Naive B cell (primary cell): ENCODE data around the gene CCDC38. TPM values are rescaled to one million over a fixed set of nuclear protein-coding genes. Genes with fewer than 3 reads are reported as not detected.
"Not testable (repeated sequence)": the region's sequence is repeated elsewhere in the genome, so short reads cannot be mapped to it uniquely, and the experiment has no call there.

Experiments used
- ATAC-seq, 2 donors: fragments of 150-1000 bp; cut with Tn5 transposase; 2 replicates each; pipeline ENCODE4 v1.10.0; 2021; ENCODE audit warnings: low read depth in 2 of 2, mild to moderate bottlenecking in 2 of 2, moderate library complexity in 2 of 2
- DNase-seq: peaks from one replicate; pipeline ENCODE4 v3.0.0; 2022
- H3K27ac Mint-ChIP-seq, 6 donors: one replicate each; pipeline ENCODE4 v1.8.0; 2020 to 2022; ENCODE audit warnings: mild to moderate bottlenecking in 6 of 6, mixed read lengths in 6 of 6, moderate library complexity in 5 of 6, inconsistent platforms in 2 of 6
- H3K27me3 Mint-ChIP-seq, 3 donors: one replicate each; pipeline ENCODE4 v1.8.0; 2021 to 2022; ENCODE audit warnings: mixed read lengths in 3 of 3, mild to moderate bottlenecking in 1 of 3
- H3K36me3 Mint-ChIP-seq, 2 donors: one replicate each; pipeline ENCODE4 v1.8.0; 2020 to 2022; ENCODE audit warnings: mixed read lengths in 2 of 2, inconsistent platforms in 1 of 2, mild to moderate bottlenecking in 1 of 2
- H3K4me1 Mint-ChIP-seq, 3 donors: one replicate each; pipeline ENCODE4 v1.8.0; 2020 to 2022; ENCODE audit warnings: mixed read lengths in 3 of 3, inconsistent platforms in 1 of 3, mild to moderate bottlenecking in 1 of 3, moderate library complexity in 1 of 3
- H3K4me3 Mint-ChIP-seq, 8 donors: one replicate each; pipeline ENCODE4 v1.8.0; 2020 to 2022; ENCODE audit warnings: mild to moderate bottlenecking in 8 of 8, mixed read lengths in 8 of 8, moderate library complexity in 8 of 8, inconsistent platforms in 2 of 8
- H3K9me3 Mint-ChIP-seq, 7 donors: one replicate each; pipeline ENCODE4 v1.8.0; 2020 to 2022; ENCODE audit warnings: mixed read lengths in 7 of 7, mild to moderate bottlenecking in 5 of 7, inconsistent platforms in 2 of 7, moderate library complexity in 1 of 7
- polyA plus RNA-seq, 6 donors: library from polyadenylated mRNA; unstranded; fragments of 300-500 nt; fragmentation: Illumina TruSeq; gene quantifications; one replicate each; pipeline ENCODE4 v1.2.3, GENCODE V29; 2021; ENCODE audit warnings: low read depth in 6 of 6

Gene CCDC38
- polyA plus RNA-seq, 6 donors from 2014 or later = 0.12 TPM; not detected in 5

- DNase-seq (no peak), ATAC-seq (no peak)
- no peak overlapping the region for H3K4me3 Mint-ChIP-seq
- peaks cover 8 to 16% of the 10 kb centered on the region in 2 donors for H3K36me3 Mint-ChIP-seq
- H3K27me3 Mint-ChIP-seq = peaks cover 4 to 7% (median 5%) of the 10 kb centered on the region in 3 donors
- H3K4me1 Mint-ChIP-seq = peaks cover 5 to 9% (median 7%) of the 10 kb centered on the region in 3 donors
- H3K27ac Mint-ChIP-seq = peak overlapping the region in 2 of 6 donors; percentile 3 to 49
- no peaks in the 10 kb centered on the region for H3K9me3 Mint-ChIP-seq
Measured at GRCh38 chr12:95859947-95860850, 82.2 kb downstream of the CCDC38 start.

GRCh38 chr12:95859344-95859816, 83.0 kb downstream of the CCDC38 start:
- H3K27ac Mint-ChIP-seq = no peak overlapping the region
- H3K4me1 Mint-ChIP-seq = peaks cover 4 to 9% (median 5%) of the 10 kb centered on the region in 3 donors
- DNase-seq (no peak), ATAC-seq (peak in 1 of 2 donors; percentile 1)
- H3K36me3 Mint-ChIP-seq = peaks cover 8 to 16% of the 10 kb centered on the region in 2 donors
- peaks cover 7 to 11% (median 8%) of the 10 kb centered on the region in 3 donors for H3K27me3 Mint-ChIP-seq
- H3K9me3 Mint-ChIP-seq = no peaks in the 10 kb centered on the region
- no peak overlapping the region for H3K4me3 Mint-ChIP-seq

- peak within 1 kb of the TSS in 2 of 6 donors; percentile 3 to 14 for H3K27ac Mint-ChIP-seq
Measured at GRCh38 chr12:95858451-95859343, 83.7 kb downstream of the CCDC38 start, which contains the start of gene SNRPF. TSS of gene SNRPF (plus strand) at chr12:95858952. CDS start at chr12:95859074, 122 bp downstream.

GRCh38 chr12:95857799-95858198, 84.6 kb downstream of the CCDC38 start:
- Mint-ChIP-seq H3K27ac (peak overlapping the region in 3 of 6 donors; percentile 3 to 15 (median 14)), H3K27me3 (peaks cover 15 to 20% (median 16%) of the 10 kb centered on the region in 3 donors)

More at GRCh38 chr12:95858451-95859343, 83.7 kb downstream of the CCDC38 start, which contains the start of gene SNRPF:
- DNase-seq (peak; percentile 94), ATAC-seq (peak; percentile 96 to 98)
- H3K4me3 Mint-ChIP-seq = no peak within 1 kb of the TSS
- no peaks in the 10 kb centered on the region for H3K9me3 Mint-ChIP-seq
- peaks cover 6 to 15% of the 10 kb centered on the region in 2 donors for H3K36me3 Mint-ChIP-seq
- peaks cover 0 to 9% (median 4%) of the 10 kb centered on the region in 3 donors for H3K4me1 Mint-ChIP-seq
- peaks cover 10 to 16% (median 11%) of the 10 kb centered on the region in 3 donors for H3K27me3 Mint-ChIP-seq

GRCh38 chr12:95857156-95857555, 85.3 kb downstream of the CCDC38 start:
- peaks cover 0 to 4% of the 10 kb centered on the region in 2 donors for H3K36me3 Mint-ChIP-seq
- peak overlapping the region in 2 of 8 donors; percentile 10 to 34 for H3K4me3 Mint-ChIP-seq
- H3K4me1 Mint-ChIP-seq = peaks cover 0 to 4% (median 0%) of the 10 kb centered on the region in 3 donors
- no peak for DNase-seq
- peaks cover 19 to 25% (median 22%) of the 10 kb centered on the region in 3 donors for H3K27me3 Mint-ChIP-seq
- no peak for ATAC-seq
- H3K9me3 Mint-ChIP-seq = no peaks in the 10 kb centered on the region
- H3K27ac Mint-ChIP-seq = no peak overlapping the region

More at GRCh38 chr12:95857799-95858198, 84.6 kb downstream of the CCDC38 start:
- DNase-seq = no peak
- peaks cover 0 to 7% of the 10 kb centered on the region in 2 donors for H3K36me3 Mint-ChIP-seq
- no peak for ATAC-seq
- H3K4me1 Mint-ChIP-seq = peaks cover 0 to 4% (median 0%) of the 10 kb centered on the region in 3 donors
- no peak overlapping the region for H3K4me3 Mint-ChIP-seq
- H3K9me3 Mint-ChIP-seq = no peaks in the 10 kb centered on the region

GRCh38 chr12:95852133-95852532, 90.3 kb downstream of the CCDC38 start:
- Mint-ChIP-seq H3K27me3 (peaks cover 31 to 32% (median 31%) of the 10 kb centered on the region in 3 donors), H3K4me3 (no peak overlapping the region), H3K27ac (peak overlapping the region in 1 of 6 donors; percentile 86)

GRCh38 chr12:95851606-95852005, 90.8 kb downstream of the CCDC38 start:
- DNase-seq (no peak), ATAC-seq (no peak)
- Mint-ChIP-seq H3K9me3 (no peaks in the 10 kb centered on the region), H3K27me3 (peaks cover 34 to 36% (median 34%) of the 10 kb centered on the region in 3 donors), H3K4me3 (no peak overlapping the region), H3K4me1 (no peaks in the 10 kb centered on the region), H3K36me3 (no peaks in the 10 kb centered on the region), H3K27ac (no peak overlapping the region)

More at GRCh38 chr12:95852133-95852532, 90.3 kb downstream of the CCDC38 start:
- H3K36me3 Mint-ChIP-seq = no peaks in the 10 kb centered on the region
- ATAC-seq = no peak
- no peak for DNase-seq
- no peaks in the 10 kb centered on the region for H3K9me3 Mint-ChIP-seq
- no peaks in the 10 kb centered on the region for H3K4me1 Mint-ChIP-seq

- H3K27ac Mint-ChIP-seq = no peak overlapping the region
- DNase-seq = no peak
- no peaks in the 10 kb centered on the region for H3K4me1 Mint-ChIP-seq
- no peak for ATAC-seq
- H3K9me3 Mint-ChIP-seq = no peaks in the 10 kb centered on the region
- H3K27me3 Mint-ChIP-seq = peaks cover 34 to 45% (median 39%) of the 10 kb centered on the region in 3 donors
- no peaks in the 10 kb centered on the region for H3K36me3 Mint-ChIP-seq
- H3K4me3 Mint-ChIP-seq = no peak overlapping the region
Measured at GRCh38 chr12:95848575-95849388, 93.6 kb downstream of the CCDC38 start.

- not testable (repeated sequence) for H3K9me3 Mint-ChIP-seq, H3K4me3 Mint-ChIP-seq, DNase-seq, H3K27ac Mint-ChIP-seq, H3K36me3 Mint-ChIP-seq, ATAC-seq, H3K4me1 Mint-ChIP-seq
- H3K27me3 Mint-ChIP-seq = peaks cover 26 to 35% (median 26%) of the 10 kb centered on the region in 3 donors
Measured at GRCh38 chr12:95842426-95842825, 100.0 kb downstream of the CCDC38 start.

GRCh38 chr12:95838125-95838524, 104.3 kb downstream of the CCDC38 start:
- ATAC-seq = peak; percentile 10 to 28
- peaks cover 15 to 26% (median 22%) of the 10 kb centered on the region in 3 donors for H3K27me3 Mint-ChIP-seq
- peak overlapping the region in 1 of 8 donors; percentile 30 for H3K4me3 Mint-ChIP-seq
- H3K36me3 Mint-ChIP-seq = peaks cover 0 to 8% of the 10 kb centered on the region in 2 donors
- H3K27ac Mint-ChIP-seq = peak overlapping the region in 1 of 6 donors; percentile 38
- H3K9me3 Mint-ChIP-seq = peaks cover 0 to 2% (median 0%) of the 10 kb centered on the region in 7 donors
- H3K4me1 Mint-ChIP-seq = peaks cover 0 to 5% (median 0%) of the 10 kb centered on the region in 3 donors
- DNase-seq = no peak

- DNase-seq = no peak
- Mint-ChIP-seq H3K9me3 (no peaks in the 10 kb centered on the region), H3K36me3 (peaks cover 0 to 8% of the 10 kb centered on the region in 2 donors), H3K4me1 (peaks cover 0 to 5% (median 0%) of the 10 kb centered on the region in 3 donors), H3K27me3 (peaks cover 16 to 26% (median 25%) of the 10 kb centered on the region in 3 donors), H3K27ac (peak overlapping the region in 1 of 6 donors; percentile 38), H3K4me3 (peak overlapping the region in 1 of 8 donors; percentile 30)
- no peak for ATAC-seq
Measured at GRCh38 chr12:95837240-95838038, 105.0 kb downstream of the CCDC38 start.
